ENCODE measurements around the gene CDC27. TPM values are rescaled to one million over a fixed set of nuclear protein-coding genes. Genes with fewer than 3 reads are reported as not detected.

The CDC27 gene
- total RNA-seq, 1 experiment from 2014 or later, result 83.3 TPM

- CTCF ChIA-PET, result no interaction called here
- H3K27ac Mint-ChIP-seq, result no peak overlapping the region
- POLR2A ChIA-PET, result no interaction called here
- H3K36me3 Mint-ChIP-seq, result peaks cover 11% of the 10 kb centered on the region
- H3K4me1 Mint-ChIP-seq, result peaks cover 40% of the 10 kb centered on the region
- no peak for TF ChIP-seq ATF3 (CRISPR knock-in tag; conservative IDR thresholded peaks at IDR 0.05)
- TF ChIP-seq E2F5 (CRISPR knock-in tag; IDR thresholded peaks at IDR 0.05), result no peak
- no peak for TF ChIP-seq ELF4 (CRISPR knock-in tag; IDR thresholded peaks at IDR 0.05; ENCODE audit: low read depth)
- no peak for TF ChIP-seq EMX1 (CRISPR knock-in tag; IDR thresholded peaks at IDR 0.05)
- no peaks in the 10 kb centered on the region for H3K9me3 Mint-ChIP-seq
- ATAC-seq (no peak), DNase-seq (ENCODE audit: low spot score) (no peak)
- H3K27me3 Mint-ChIP-seq (ENCODE audit: low read depth), result no peaks in the 10 kb centered on the region
- H3K4me3 Mint-ChIP-seq, result no peak overlapping the region
Measured at GRCh38 chr17:47179141-47179540, 10.0 kb downstream of the CDC27 start.

GRCh38 chr17:47177261-47177660, 11.8 kb downstream of the CDC27 start:
- DNase-seq (ENCODE audit: low spot score) (no peak), ATAC-seq (no peak)
- H3K9me3 Mint-ChIP-seq, result no peaks in the 10 kb centered on the region
- no peak overlapping the region for H3K27ac Mint-ChIP-seq
- ChIA-PET POLR2A (no interaction called here), CTCF (no interaction called here)
- H3K27me3 Mint-ChIP-seq (ENCODE audit: low read depth), result no peaks in the 10 kb centered on the region
- H3K4me1 Mint-ChIP-seq, result peaks cover 32% of the 10 kb centered on the region
- peaks cover 11% of the 10 kb centered on the region for H3K36me3 Mint-ChIP-seq
- no peak overlapping the region for H3K4me3 Mint-ChIP-seq
- TF ChIP-seq ZNF219 (CRISPR knock-in tag; IDR thresholded peaks at IDR 0.05; ENCODE audit: borderline replicate concordance), result no peak
- no peak for TF ChIP-seq GRHL2 (CRISPR knock-in tag; IDR thresholded peaks at IDR 0.05; ENCODE audit: insufficient replicate concordance, severe bottlenecking)
- TF ChIP-seq ATF2 (CRISPR knock-in tag; IDR thresholded peaks at IDR 0.05; ENCODE audit: borderline replicate concordance, low read depth), result no peak
- no peak for TF ChIP-seq HMGXB4 (CRISPR knock-in tag; IDR thresholded peaks at IDR 0.05)
- no peak for TF ChIP-seq CBFB (CRISPR knock-in tag; IDR thresholded peaks at IDR 0.05; ENCODE audit: low read depth)
- no peak for TF ChIP-seq GTF2I (CRISPR knock-in tag; conservative IDR thresholded peaks at IDR 0.05)
- no peak for TF ChIP-seq ZNF425 (CRISPR knock-in tag; conservative IDR thresholded peaks at IDR 0.05)
- TF ChIP-seq ZMAT4 (CRISPR knock-in tag; IDR thresholded peaks at IDR 0.05), result no peak
- no peak for TF ChIP-seq SMAD3 (CRISPR knock-in tag; IDR thresholded peaks at IDR 0.05; ENCODE audit: borderline replicate concordance)
- no peak for TF ChIP-seq NR2C2 (CRISPR knock-in tag; IDR thresholded peaks at IDR 0.05)
- TF ChIP-seq ZBTB21 (CRISPR knock-in tag; IDR thresholded peaks at IDR 0.05; ENCODE audit: borderline replicate concordance), result no peak
- TF ChIP-seq ZNF281 (CRISPR knock-in tag; IDR thresholded peaks at IDR 0.05), result no peak
- no peak for TF ChIP-seq PREB (CRISPR knock-in tag; IDR thresholded peaks at IDR 0.05; ENCODE audit: borderline replicate concordance)
- no peak for TF ChIP-seq KAT7 (CRISPR knock-in tag; IDR thresholded peaks at IDR 0.05; ENCODE audit: borderline replicate concordance)
- no peak for TF ChIP-seq E2F4 (CRISPR knock-in tag; IDR thresholded peaks at IDR 0.05; ENCODE audit: borderline replicate concordance, low read depth)
- no peak for TF ChIP-seq ZNF396 (CRISPR knock-in tag; IDR thresholded peaks at IDR 0.05; ENCODE audit: borderline replicate concordance)
- TF ChIP-seq CREM (CRISPR knock-in tag; IDR thresholded peaks at IDR 0.05), result no peak
- no peak for TF ChIP-seq ZNF121 (CRISPR knock-in tag; IDR thresholded peaks at IDR 0.05)
- TF ChIP-seq NR3C1 (CRISPR knock-in tag; conservative IDR thresholded peaks at IDR 0.05; ENCODE audit: low read depth), result no peak

Measured in WTC11 (cell line).